GM21390 (cell line): Measurements from ENCODE around the gene U2AF2.

Source experiments
- ATAC-seq: cut with Tn5 transposase; IDR thresholded peaks from one replicate; pipeline ENCODE4 v1.9.1; 2021; ENCODE audit not compliant: unreplicated experiment

Gene U2AF2

GRCh38 chr19:55654868-55655647 lies at the start of gene U2AF2:
Gene U2AF2, plus strand, starts transcription at chr19:55655035. Its CDS starts 70 bp downstream, at chr19:55655105.
- ATAC-seq = peak; percentile 35

GRCh38 chr19:55605207-55605636 lies 49.6 kb upstream of the U2AF2 start:
- ATAC-seq = peak; percentile 60

GRCh38 chr19:55605637-55606470 lies 49.0 kb upstream of the U2AF2 start, which contains the start of gene ZNF865:
Gene ZNF865, plus strand, starts transcription at chr19:55605647. Its CDS starts 7,972 bp downstream, at chr19:55613619.
- peak; percentile 36 for ATAC-seq

GRCh38 chr19:55606471-55606787 lies 48.4 kb upstream of the U2AF2 start:
- ATAC-seq = no peak

- ATAC-seq = no peak
Observed at GRCh38 chr19:55606817-55607216, 48.0 kb upstream of the U2AF2 start.

- ATAC-seq = no peak
Observed at GRCh38 chr19:55609326-55609725, 45.5 kb upstream of the U2AF2 start.

- no peak for ATAC-seq
Observed at GRCh38 chr19:55611300-55611982, 43.4 kb upstream of the U2AF2 start.

GRCh38 chr19:55611983-55612645 lies 42.7 kb upstream of the U2AF2 start:
- ATAC-seq = no peak

- no peak for ATAC-seq
Observed at GRCh38 chr19:55613396-55613795, 41.4 kb upstream of the U2AF2 start.

GRCh38 chr19:55613930-55614710 lies 40.7 kb upstream of the U2AF2 start:
- no peak for ATAC-seq

- ATAC-seq = no peak
Observed at GRCh38 chr19:55614711-55615542, 39.9 kb upstream of the U2AF2 start.

GRCh38 chr19:55615543-55616394 lies 39.1 kb upstream of the U2AF2 start:
- ATAC-seq = no peak

GRCh38 chr19:55616395-55616875 lies 38.4 kb upstream of the U2AF2 start:
- no peak for ATAC-seq

GRCh38 chr19:55617426-55617825 lies 37.4 kb upstream of the U2AF2 start:
- ATAC-seq = no peak

- no peak for ATAC-seq
Observed at GRCh38 chr19:55618426-55618825, 36.4 kb upstream of the U2AF2 start.

- ATAC-seq = no peak
Observed at GRCh38 chr19:55619286-55619685, 35.5 kb upstream of the U2AF2 start.

GRCh38 chr19:55620410-55621204 lies 34.2 kb upstream of the U2AF2 start:
- ATAC-seq = no peak
